ENCODE results near the gene HAUS6.
"Not testable (repeated sequence)": the region's sequence is repeated elsewhere in the genome, so short reads cannot be mapped to it uniquely, and the experiment has no call there.

The HAUS6 gene, protein sequence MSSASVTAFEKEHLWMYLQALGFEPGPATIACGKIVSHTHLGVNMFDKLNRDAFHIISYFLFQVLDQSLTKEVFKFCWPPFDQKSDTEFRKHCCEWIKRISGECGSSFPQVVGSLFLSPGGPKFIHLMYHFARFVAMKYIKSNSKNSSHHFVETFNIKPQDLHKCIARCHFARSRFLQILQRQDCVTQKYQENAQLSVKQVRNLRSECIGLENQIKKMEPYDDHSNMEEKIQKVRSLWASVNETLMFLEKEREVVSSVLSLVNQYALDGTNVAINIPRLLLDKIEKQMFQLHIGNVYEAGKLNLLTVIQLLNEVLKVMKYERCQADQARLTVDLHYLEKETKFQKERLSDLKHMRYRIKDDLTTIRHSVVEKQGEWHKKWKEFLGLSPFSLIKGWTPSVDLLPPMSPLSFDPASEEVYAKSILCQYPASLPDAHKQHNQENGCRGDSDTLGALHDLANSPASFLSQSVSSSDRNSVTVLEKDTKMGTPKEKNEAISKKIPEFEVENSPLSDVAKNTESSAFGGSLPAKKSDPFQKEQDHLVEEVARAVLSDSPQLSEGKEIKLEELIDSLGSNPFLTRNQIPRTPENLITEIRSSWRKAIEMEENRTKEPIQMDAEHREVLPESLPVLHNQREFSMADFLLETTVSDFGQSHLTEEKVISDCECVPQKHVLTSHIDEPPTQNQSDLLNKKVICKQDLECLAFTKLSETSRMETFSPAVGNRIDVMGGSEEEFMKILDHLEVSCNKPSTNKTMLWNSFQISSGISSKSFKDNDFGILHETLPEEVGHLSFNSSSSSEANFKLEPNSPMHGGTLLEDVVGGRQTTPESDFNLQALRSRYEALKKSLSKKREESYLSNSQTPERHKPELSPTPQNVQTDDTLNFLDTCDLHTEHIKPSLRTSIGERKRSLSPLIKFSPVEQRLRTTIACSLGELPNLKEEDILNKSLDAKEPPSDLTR

DNA sequence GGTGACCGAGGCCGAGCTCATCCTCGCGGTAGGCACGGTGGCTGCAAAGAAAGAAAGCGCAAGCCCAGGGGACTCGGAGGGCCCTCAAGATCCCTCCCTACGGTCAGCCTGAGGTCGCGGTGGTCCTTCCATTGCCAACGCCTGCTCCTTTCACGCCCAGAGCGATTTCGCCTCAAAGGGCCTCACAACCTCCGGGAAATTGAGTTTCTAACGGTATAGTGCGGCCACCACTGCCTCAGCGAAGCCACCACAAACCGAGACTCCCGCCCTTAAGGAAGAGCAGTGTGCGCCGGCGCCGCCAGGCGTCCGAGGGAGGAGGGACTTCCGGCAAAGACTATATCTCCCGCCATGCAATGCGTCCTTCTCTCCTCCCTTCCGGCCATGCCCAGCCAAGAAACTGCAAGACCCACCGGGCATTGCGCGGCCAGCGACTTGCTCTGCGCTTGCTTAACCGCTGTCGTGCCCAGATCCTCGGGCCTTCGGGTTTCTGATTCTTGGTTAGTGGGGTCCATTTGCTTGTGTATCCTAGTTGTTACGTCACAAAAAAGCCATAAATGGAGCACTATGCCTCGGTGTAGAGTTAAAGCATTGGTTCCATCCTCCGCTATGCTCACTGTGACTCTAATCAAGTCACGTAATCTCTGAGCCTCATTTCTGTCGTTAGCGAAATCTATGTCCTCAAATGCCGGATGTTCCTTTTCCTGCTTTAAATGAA is at the start of gene HAUS6:
Gene HAUS6 (minus strand): TSS at position 274 of the 715 bp plus-strand sequence. CDS start 253 bp downstream, at position 21.
- TF ChIP-seq, protein P1, sequence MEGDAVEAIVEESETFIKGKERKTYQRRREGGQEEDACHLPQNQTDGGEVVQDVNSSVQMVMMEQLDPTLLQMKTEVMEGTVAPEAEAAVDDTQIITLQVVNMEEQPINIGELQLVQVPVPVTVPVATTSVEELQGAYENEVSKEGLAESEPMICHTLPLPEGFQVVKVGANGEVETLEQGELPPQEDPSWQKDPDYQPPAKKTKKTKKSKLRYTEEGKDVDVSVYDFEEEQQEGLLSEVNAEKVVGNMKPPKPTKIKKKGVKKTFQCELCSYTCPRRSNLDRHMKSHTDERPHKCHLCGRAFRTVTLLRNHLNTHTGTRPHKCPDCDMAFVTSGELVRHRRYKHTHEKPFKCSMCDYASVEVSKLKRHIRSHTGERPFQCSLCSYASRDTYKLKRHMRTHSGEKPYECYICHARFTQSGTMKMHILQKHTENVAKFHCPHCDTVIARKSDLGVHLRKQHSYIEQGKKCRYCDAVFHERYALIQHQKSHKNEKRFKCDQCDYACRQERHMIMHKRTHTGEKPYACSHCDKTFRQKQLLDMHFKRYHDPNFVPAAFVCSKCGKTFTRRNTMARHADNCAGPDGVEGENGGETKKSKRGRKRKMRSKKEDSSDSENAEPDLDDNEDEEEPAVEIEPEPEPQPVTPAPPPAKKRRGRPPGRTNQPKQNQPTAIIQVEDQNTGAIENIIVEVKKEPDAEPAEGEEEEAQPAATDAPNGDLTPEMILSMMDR (conservative IDR thresholded peaks at IDR 0.05; ENCODE audit: low read depth, low read length): peak; percentile 63
- peak; percentile 99 for DNase-seq (ENCODE audit: low read depth)
- H3K4me3 ChIP-seq (ENCODE audit: low read depth, low read length): peak within 1 kb of the TSS; percentile 79

DNA sequence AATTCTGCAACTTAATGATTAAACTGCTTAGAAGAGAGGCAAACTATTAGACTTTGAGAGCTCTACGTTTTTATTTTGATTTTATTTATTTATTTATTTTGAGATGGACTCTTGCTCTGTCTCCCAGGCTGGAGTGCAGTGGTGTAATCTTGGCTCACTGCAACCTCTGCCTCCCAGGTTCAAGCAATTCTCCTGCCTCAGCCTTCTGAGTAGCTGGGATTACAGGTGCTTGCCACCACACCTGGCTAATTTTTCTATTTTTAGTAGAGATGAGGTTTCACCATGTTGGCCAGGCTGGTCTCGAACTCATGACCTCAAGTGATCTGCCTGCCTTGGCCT is 49.4 kb upstream of the HAUS6 start:
- not testable (repeated sequence) for DNase-seq (ENCODE audit: low read depth); H3K4me3 ChIP-seq (ENCODE audit: low read depth, low read length)

DNA sequence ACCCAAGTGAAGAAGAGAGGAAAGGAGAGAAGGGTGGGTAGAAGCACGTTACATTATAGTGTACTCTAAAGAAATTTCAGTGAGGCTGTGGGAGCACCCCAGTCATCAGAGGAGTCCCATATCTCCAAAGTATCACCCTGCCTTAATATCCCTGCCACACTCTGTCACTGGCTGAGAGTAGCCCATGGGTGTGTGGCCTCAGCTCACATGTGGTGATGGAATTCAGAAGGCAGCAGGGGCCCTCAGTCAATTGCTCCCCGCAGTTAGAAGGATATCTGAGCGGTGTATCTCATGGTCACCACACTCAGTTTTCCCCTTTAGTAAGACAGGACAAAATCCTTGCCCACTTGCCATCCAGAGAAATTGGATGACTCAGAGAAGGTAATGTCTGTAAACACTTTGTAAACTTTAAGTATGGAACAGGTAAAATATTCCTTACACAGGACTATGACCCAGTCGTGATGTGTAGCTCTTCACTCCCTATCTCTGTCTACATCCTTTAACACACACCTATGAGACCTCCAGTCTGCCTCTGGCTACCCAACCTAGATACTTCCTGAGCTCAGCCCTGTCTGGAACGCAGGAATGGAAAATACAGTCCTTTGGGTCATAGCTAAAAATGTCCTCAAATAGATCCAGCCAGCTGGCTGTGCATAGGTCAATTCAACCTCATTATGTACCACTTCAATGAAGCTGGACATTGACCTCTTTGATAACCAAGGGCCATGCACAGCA is 48.9 kb upstream of the HAUS6 start:
- DNase-seq (ENCODE audit: low read depth): no peak
- TF ChIP-seq, protein P1 (conservative IDR thresholded peaks at IDR 0.05; ENCODE audit: low read depth, low read length): no peak
- no peak overlapping the region for H3K4me3 ChIP-seq (ENCODE audit: low read depth, low read length)

DNA sequence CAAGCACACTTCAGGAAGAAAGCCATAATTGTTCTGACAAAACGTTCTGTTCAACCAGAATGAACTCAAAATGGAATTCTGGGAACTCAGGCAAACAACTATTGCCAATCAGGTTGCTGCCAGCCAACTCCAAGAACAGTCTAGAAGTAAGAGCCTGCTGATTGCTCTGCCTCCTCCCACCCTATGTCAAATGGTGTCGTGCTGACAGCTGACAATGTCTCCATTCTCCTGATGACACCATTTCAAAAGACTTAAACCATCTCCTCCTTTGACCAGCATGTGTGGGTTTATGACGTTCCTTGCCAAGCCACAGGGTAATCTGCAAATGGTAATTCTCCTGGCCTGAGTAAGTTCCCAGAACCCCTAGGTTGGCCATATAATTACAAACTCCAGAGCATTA is 46.5 kb upstream of the HAUS6 start:
- H3K4me3 ChIP-seq (ENCODE audit: low read depth, low read length): no peak overlapping the region
- peak; percentile 21 for DNase-seq (ENCODE audit: low read depth)
- TF ChIP-seq, protein P1 (conservative IDR thresholded peaks at IDR 0.05; ENCODE audit: low read depth, low read length): no peak

DNA sequence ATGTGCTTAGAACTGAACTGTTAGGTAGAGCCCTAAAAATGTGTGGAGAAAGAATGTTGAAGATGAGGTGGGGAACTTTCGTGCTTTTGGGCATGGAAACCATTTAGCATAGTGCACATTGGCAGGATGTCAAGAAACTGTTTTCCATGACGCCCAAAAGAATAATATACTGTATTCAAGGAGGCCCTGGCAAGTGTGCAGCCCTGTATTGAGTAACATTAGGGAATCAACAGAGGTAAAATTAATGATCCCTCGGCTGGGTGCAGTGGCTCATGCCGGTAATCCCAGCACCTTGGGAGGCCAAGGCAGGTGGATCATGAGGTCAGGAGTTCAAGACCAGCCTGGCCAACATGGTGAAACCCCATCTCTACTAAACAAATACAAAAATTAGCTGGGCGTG is 45.5 kb upstream of the HAUS6 start:
- H3K4me3 ChIP-seq (ENCODE audit: low read depth, low read length): no peak overlapping the region
- TF ChIP-seq, protein P1 (conservative IDR thresholded peaks at IDR 0.05; ENCODE audit: low read depth, low read length): no peak
- peak; percentile 50 for DNase-seq (ENCODE audit: low read depth)

DNA sequence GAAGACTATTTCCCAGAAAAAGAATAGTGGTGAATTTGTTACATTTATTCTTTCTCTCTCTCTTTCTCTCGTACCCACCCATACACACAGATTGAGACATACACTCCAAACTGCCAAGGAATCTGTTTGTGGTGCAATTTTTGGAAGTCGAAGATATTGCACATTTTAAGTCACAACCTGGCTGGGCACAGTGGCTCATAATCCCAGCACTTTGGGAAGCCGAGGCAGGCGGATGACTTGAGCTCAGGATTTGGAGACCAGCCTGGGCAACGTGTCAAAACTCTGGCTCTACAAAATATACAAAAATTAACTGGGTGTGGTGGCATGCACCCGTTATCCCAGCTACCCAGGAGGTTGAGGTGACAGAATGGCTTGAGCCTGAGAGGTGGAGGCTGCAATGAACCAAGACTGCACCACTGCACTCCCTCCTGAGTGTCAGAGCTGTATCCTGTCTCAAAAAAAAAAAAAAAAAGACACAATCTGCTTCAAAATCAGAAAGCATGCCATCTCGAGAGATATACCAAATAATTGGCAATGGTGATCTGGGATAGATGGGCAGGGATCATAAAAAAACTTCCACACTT is 43.8 kb upstream of the HAUS6 start:
- DNase-seq (ENCODE audit: low read depth): no peak
- H3K4me3 ChIP-seq (ENCODE audit: low read depth, low read length): no peak overlapping the region
- TF ChIP-seq, protein P1 (conservative IDR thresholded peaks at IDR 0.05; ENCODE audit: low read depth, low read length): no peak

Data from choroid plexus epithelial cell (primary cell).